A549 treated with AZD2906 at 1 μM for 4 hours (cell line): ENCODE data around the gene IL10. TPM values are rescaled to one million over a fixed set of nuclear protein-coding genes. Genes with fewer than 3 reads are reported as not detected.

Experiments used
- total RNA-seq: library from RNA; stranded (reverse); fragments of 200-300 nt; extraction: Qiagen RNA extraction; gene quantifications from 5 replicates; pipeline ENCODE4 v1.2.3, GENCODE V29; 2022

Gene IL10
- not detected in 5 replicates for total RNA-seq

DNA sequence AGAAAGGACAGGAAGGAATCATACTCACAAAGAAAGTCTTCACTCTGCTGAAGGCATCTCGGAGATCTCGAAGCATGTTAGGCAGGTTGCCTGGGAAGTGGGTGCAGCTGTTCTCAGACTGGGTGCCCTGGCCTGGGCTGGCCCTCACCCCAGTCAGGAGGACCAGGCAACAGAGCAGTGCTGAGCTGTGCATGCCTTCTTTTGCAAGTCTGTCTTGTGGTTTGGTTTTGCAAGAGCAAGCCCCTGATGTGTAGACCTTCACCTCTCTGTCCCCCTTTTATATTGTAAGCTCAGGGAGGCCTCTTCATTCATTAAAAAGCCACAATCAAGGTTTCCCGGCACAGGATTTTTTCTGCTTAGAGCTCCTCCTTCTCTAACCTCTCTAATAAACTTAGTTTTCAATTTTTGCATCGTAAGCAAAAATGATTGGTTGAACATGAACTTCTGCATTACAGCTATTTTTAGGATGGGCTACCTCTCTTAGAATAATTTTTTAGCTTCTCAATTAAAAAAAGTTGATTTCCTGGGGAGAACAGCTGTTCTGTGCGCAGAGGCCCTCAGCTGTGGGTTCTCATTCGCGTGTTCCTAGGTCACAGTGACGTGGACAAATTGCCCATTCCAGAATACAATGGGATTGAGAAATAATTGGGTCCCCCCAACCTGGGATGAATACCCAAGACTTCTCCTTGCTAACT is at the start of gene IL10:
IL10 (minus strand) TSS at position 252 of the 695 bp plus-strand sequence; CDS start at position 193, 59 bp downstream.

DNA sequence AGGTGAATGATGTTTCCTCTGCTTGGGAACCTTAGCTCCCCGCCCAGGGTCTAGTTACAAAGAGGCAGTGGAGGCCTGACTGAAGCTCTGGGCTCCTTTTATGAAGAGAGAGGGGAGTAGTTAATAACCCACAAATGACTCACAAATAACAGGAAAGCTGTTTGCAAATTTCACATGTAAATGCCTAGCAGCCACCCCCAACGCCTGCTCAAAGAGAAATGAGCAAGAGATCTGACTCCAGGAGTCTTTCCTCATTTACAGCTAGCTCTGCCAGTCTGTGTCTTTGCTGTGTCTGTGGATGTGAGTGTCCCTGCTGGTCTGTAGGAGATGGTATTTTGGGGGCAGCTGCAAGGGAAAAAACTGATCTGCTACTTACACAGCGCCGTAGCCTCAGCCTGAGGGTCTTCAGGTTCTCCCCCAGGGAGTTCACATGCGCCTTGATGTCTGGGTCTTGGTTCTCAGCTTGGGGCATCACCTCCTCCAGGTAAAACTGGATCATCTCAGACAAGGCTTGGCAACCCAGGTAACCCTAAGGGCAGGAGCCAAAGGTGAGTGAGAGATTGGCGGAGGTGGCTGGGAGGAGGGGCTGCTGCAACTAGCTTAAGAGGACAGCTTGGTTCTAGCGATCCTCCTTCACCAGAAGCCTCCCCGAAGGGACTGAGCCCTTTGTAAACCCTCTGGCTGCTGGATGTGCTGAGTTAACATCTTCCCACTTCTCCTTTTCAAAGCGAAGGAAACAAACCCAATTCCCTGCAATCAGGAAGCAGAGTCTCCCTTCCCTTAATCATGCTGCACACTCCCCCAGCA is 1.6 kb downstream of the IL10 start, which contains the start of gene IL19:
IL19 (plus strand) TSS at position 243 of the 807 bp plus-strand sequence. CDS start 65,890 bp downstream, outside the sequence.

Other genes with a start within 250 kb of the IL10 start
- gene EIF2D, start 160.0 kb downstream of the IL10 start, total RNA-seq: 32.5 to 35.8 TPM (median 34.8 TPM) in 5 replicates
- 9.1 to 13.2 TPM (median 9.4 TPM) in 5 replicates for gene DYRK3, start 137.0 kb downstream of the IL10 start, total RNA-seq
- gene MAPKAPK2, start 87.6 kb downstream of the IL10 start, total RNA-seq: 87.7 to 107 TPM (median 101 TPM) in 5 replicates
- 0.08 to 0.11 TPM (median 0.09 TPM) in 3 of 5 replicates, not detected in the others for gene IL19, start 1.7 kb downstream of the IL10 start, total RNA-seq
- gene IL20, start 93.1 kb upstream of the IL10 start, total RNA-seq: 0.10 TPM in 1 of 5 replicates, not detected in the others
- 0.31 to 0.55 TPM (median 0.39 TPM) in 5 replicates for gene IL24, start 124.9 kb upstream of the IL10 start, total RNA-seq
- 4.4 to 6.3 TPM (median 5.8 TPM) in 5 replicates for gene FCMR, start 149.4 kb upstream of the IL10 start, total RNA-seq
- gene PIGR, start 174.0 kb upstream of the IL10 start, total RNA-seq: 0.01 to 0.02 TPM in 2 of 5 replicates, not detected in the others
- gene FCAMR, start 198.0 kb upstream of the IL10 start, total RNA-seq: not detected in 5 replicates